ENCODE measurements around the gene KCNAB2. TPM values are rescaled to one million over a fixed set of nuclear protein-coding genes. Genes with fewer than 3 reads are reported as not detected.

KCNAB2 gene
- total RNA-seq, 1 donor from 2014 or later: 2.3 TPM

DNA sequence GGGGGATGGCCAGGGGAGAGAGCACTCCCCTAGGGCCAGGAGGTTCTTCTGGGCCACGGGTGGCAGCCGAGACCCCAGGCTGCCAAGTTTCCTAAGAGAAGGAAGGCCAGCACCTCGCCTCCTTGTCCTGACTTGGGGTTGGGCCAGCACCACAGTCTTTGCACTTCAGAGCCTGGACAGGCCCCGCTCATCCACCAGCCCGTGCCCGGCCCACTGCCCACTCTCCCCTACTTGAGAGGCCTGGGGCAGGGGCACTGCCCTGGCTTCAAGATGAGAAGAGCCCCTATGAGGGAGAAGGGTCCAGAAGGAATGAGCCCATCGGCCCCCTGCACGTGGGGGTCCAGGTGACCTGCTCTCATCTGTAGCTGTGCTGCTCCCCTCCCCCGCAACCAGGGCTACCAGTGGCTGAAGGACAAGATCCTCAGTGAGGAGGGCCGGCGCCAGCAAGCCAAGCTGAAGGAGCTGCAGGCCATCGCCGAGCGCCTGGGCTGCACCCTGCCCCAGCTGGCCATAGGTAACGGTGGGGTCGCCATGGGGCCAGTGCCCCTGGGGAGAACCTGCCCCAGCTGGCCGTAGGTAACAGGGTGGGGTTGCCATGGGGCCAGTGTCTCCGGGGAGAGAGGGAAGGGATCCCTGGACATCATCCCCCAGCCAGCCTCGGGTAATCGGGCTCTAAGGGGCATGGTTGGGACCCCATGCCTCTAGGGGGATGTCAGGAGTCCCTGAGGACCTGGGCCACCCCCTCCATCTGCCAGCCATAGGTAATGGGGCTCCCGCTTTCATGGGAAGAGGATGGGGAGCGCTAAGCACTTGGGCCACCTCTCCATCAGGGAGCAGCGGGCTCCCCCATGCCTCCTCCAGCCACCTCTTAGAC, 50.8 kb downstream of the KCNAB2 start:
- no peak for DNase-seq (ENCODE audit: low read depth)

- no peak for DNase-seq (ENCODE audit: low read depth)
Observed at GRCh38 chr1:6097117-6097595, 51.5 kb downstream of the KCNAB2 start.

- DNase-seq (ENCODE audit: low read depth): no peak
Observed at GRCh38 chr1:6097824-6098223, 52.1 kb downstream of the KCNAB2 start.

- DNase-seq (ENCODE audit: low read depth): no peak
Observed at GRCh38 chr1:6098303-6099215, 52.9 kb downstream of the KCNAB2 start.

DNA sequence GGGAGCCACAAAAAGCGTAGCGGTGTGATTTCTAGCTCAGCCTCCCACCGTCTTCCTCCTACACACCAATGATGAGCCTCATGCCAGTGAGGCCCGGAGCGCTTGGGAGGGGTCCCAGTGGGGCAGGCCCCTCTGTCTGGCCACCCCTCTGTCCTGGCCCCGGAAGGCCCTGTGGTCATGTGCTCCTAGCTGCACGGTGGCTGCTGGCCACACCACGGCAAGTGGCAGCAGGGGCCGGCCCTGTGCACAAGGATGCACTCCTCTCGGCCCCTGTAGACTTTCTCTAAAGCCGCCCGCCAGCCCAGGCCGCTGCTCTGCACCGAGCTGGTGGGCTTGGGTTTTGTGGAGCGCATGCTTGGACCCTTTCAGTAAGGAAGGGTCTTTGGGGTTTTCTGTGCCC, 53.6 kb downstream of the KCNAB2 start:
- no peak for DNase-seq (ENCODE audit: low read depth)

DNA sequence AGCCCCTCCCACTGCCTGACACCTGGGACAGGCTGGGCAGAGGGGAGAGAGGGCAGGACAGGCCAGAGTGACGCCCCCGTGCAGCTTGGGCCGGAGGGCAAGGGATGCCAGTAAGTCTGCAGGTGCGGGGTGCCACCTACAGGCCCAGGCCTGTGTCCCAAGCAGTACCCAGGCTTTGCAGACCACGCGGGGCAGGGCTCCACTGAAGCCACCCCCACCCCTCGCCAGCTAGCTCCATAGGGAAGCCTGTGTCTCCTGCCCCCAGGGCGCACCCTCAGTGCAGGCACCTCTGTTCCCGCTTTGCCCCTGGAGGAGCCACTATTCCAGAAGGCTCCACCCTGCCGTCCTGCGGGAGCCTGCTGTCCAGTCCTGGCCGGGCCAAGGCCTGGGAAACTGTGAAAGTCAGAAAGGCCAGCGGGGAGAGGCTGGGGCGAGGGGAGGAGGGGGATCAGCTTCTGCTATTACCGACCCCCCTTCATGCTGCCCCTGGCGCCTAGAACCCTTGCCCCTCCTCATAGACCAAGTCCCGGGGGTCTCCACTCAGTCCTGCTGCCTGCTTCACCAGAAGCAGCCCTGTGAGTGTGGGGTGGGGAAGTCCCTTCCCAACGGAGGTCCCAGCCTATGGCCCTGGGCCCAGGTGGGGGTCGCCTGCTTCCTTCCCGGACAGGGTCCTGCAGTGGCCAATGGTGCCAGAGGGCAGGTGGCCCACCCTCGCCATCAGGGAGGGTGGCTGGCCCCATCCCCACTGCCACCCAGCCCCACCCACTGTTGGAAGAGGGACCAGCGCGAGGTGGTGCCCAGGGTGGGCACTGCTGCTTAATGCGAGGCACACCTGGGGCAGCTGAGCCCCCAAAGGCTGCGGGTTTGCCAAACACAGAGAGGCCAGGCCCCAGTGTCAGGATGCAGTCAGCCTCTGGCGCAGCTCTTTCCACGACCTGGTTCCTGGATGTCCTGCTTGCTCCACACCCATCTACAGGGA, 54.4 kb downstream of the KCNAB2 start:
- DNase-seq (ENCODE audit: low read depth): no peak

DNA sequence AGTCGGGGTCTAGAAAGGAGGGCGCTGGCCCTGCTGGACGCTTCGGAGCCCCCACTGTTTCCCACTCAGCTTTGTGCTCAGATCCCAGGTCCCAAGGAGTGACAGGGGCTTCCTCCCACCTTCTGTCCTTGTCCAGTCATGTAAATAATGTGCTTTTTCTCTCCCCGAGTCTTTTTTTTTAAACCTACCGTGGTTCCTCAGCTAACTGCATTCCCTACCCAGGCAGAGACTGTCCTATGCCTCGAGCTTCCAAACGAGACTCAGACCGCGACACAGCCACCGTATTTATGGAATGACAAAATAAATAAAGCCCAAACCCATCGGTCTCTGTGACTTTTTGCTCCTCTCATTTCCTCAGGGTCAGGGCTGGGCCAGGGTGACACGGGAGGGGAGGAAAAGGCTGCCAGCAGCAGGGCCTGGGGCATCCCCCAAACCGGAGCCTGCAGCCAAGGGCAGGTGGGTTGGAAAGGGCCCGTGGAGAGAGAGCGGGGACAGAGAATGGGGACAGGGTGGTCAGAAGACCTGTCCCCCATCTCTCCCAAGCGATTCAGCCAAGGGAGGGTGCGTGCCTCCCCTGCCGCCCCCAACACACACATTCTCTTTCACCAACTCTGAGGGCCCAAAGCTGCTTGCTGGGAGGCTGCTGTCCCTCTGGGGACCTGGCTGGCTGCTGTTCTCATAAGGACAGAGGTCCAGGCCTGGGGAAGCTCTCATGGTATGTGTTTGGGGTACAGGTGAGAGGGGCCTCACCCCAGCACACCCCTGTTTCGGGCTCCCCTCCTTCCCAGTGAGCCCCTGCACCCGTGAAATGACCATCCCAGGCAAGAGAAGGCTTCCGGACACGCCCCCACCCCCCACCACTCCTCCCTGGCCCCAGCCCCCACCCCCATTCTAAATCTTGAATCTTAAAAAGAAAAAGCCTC, 55.4 kb downstream of the KCNAB2 start:
- DNase-seq (ENCODE audit: low read depth): no peak

DNA sequence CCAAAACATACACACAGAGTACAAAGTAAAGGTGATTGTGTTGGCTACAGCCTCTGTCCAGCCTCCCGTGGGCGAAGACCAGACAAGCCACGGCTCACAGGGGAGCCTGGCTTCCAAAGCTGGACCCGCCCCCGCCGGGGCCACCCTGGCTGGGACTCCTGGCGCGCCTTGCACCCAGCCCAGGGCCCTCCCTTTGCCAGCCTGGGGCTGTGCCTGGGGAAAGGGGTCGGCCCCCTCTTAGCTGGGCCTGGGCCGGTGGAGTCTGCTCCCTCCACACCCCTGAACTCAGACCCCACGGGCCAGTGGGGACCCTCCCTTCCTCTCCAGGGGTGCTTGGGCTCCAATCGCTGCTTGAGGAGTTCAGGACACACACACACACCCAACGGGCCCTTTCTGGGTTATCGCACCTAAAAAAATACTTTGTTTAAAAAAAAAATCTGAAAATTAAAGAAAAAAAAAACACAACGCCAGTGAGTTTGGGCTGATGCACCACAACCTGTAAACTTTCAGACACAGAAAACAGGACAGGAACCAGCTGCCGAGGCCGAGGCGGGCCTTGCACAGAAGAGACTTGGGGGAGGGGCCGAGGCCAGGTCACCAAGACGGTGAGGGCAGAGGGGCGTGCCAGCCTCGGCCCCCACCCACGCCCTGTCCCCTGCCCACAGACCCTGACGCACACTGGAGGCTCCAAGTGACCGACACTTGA, 56.3 kb downstream of the KCNAB2 start:
- DNase-seq (ENCODE audit: low read depth): no peak

DNA sequence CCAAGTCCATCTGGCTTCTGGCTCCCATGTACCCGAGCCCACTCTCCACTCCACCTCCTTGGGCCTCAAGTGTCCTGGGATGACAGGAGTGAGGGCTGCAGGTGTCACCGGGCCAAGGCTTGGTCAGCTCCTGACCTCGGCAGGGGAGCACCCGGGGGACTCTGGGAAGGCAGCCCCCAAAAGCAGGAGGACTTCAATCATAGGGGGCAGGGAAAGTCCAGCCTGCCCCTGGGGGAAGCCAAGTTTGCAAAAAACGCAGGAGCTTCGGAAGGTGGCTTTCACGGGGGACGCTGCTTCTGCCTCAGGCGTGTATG, 56.8 kb downstream of the KCNAB2 start:
- no peak for DNase-seq (ENCODE audit: low read depth)

GRCh38 chr1:6103111-6103853, 57.6 kb downstream of the KCNAB2 start:
- no peak for DNase-seq (ENCODE audit: low read depth)

GRCh38 chr1:6103854-6104530, 58.3 kb downstream of the KCNAB2 start:
- no peak for DNase-seq (ENCODE audit: low read depth)

- DNase-seq (ENCODE audit: low read depth): no peak
Observed at GRCh38 chr1:6104631-6105030, 58.9 kb downstream of the KCNAB2 start.

DNA sequence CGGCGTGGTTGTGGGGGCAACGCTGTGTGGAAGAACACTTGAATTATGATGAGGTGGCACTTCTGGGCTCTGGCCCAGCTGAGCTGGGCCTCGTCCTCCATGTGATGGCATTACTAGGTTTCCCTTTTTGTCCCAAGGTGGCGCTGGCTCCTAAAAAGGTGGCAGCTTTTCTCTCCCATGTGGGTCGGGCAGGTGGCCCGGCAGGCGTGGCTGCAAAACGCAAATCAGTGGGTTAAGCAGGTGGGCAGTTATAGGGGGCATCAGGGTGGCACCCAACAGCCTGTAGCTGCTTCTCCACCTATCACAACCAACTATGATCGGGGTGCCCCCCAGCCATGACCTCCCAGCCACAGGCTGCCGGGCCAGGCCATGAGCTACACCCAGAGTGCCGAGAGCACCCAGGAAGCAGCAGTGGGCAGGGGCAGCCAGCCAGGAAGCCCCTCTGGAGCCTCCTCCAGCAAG, 59.6 kb downstream of the KCNAB2 start:
- no peak for DNase-seq (ENCODE audit: low read depth)

GRCh38 chr1:6105763-6106162, 60.1 kb downstream of the KCNAB2 start:
- no peak for DNase-seq (ENCODE audit: low read depth)

DNA sequence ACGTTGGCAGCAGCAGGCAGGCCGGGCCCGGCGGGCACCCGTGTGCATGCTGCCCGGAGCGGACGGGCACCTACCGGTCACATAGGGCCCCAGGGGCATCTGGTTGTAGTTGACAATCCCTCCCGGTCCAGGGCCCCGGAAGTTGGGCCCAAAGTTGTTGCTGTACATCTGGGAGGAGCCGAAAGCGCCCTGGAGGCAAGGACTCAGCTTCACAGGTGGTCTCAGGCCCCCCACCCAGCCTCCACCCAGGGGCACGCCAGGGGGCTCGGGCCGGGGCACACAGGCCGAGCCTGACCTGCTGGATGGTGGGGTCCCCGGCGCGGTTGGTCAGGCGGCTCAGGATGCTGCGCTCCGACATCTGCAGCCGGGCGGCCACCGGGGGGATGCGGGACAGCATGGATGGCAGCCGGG, 60.6 kb downstream of the KCNAB2 start:
- no peak for DNase-seq (ENCODE audit: low read depth)

DNA sequence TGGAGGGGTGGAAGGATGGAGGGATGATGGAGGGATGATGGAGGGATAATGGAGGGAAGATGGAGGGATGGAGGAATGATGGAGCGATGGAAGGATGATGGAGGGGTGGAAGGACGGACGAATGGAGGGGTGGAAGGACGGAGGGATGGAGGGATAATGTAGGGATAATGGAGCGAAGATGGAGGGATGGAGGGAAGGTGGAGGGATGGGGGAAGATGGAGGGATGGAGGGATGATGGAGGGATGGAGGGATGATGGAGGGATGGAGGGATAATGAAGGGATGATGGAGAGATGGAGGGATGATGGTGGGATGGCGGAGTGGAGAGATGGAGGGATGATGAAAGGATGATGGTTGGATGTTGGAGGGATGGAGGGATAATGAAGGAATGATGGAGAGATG, 61.3 kb downstream of the KCNAB2 start:
- no peak for DNase-seq (ENCODE audit: low read depth)

DNA sequence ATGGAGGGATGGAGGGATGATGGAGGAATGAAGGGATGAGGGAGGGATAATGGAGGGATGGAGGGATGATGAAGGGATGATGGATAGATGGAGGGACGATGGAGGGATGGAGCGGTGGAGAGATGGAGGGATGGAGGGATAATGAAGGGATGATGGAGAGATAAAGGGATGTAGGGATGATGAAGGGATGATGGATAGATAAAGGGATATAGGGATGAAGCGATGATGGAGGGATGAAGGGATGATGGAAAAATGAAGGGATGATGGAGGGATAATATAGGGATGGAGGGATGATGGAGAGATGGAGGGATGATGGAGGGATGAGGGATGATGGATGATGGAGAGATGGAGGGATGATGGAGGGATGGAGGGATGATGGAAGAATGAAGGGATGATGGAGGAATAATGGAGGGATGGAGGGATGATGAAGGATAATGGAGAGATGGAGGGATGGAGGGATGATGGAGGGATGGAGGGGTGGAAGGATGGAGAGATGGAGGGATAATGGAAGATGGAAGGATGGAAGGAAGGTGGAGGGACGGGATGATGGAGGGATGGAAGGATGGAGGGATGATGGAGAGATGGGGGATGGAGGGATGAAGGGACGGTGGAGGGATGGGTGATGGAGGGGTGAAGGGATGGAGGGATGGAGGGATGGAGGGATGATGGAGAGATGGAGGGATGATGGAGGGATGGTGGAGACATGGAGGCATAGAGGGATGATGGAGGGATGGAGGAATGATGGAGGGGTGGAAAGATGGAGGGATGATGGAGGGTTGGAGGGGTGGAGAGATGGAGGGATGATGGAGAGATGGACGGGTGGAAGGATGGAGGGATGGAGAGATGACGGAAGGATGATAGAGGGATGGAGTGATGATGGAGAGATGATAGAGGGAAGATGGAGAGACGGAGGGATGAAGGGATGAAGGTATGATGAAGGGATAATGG, 62.0 kb downstream of the KCNAB2 start:
- no peak for DNase-seq (ENCODE audit: low read depth)

Data from renal cortical epithelial cell (primary cell).